GF-D8 (cell line): ENCODE results near the gene SH3BP2.

ENCODE experiments used
- DNase-seq: peaks from one replicate; lab custom pipeline; 2025; lab: John Stamatoyannopoulos, UW

The SH3BP2 gene

GRCh38 chr4:2792711-2793585 is at the start of gene SH3BP2:
TSS of gene SH3BP2 (plus strand) at chr4:2793085. CDS start at chr4:2820618, 27,533 bp downstream.
- no peak for DNase-seq

- DNase-seq = no peak
Measured at GRCh38 chr4:2743518-2744445, 49.1 kb upstream of the SH3BP2 start.

- DNase-seq = no peak
Measured at GRCh38 chr4:2744576-2745270, 48.2 kb upstream of the SH3BP2 start.

GRCh38 chr4:2745516-2745915 is 47.4 kb upstream of the SH3BP2 start:
- no peak for DNase-seq

- no peak for DNase-seq
Measured at GRCh38 chr4:2745981-2746806, 46.7 kb upstream of the SH3BP2 start.

GRCh38 chr4:2746891-2747695 is 45.8 kb upstream of the SH3BP2 start:
- no peak for DNase-seq

GRCh38 chr4:2750719-2751605 is 41.9 kb upstream of the SH3BP2 start:
- no peak for DNase-seq

GRCh38 chr4:2753436-2753835 is 39.4 kb upstream of the SH3BP2 start:
- DNase-seq = no peak

GRCh38 chr4:2754848-2755819 is 37.8 kb upstream of the SH3BP2 start:
- no peak for DNase-seq

- DNase-seq = no peak
Measured at GRCh38 chr4:2755821-2756690, 36.8 kb upstream of the SH3BP2 start, which contains the start of gene TNIP2. TSS of gene TNIP2 (minus strand) at chr4:2756336. CDS start at chr4:2756289, 47 bp downstream.

GRCh38 chr4:2756691-2757350 is 36.1 kb upstream of the SH3BP2 start:
- no peak for DNase-seq

- DNase-seq = no peak
Measured at GRCh38 chr4:2757426-2757825, 35.5 kb upstream of the SH3BP2 start.

- DNase-seq = no peak
Measured at GRCh38 chr4:2761035-2761923, 31.6 kb upstream of the SH3BP2 start.

- DNase-seq = no peak
Measured at GRCh38 chr4:2762048-2762447, 30.8 kb upstream of the SH3BP2 start.
